ENCODE measurements around the gene NSMCE4A.
A peak's percentile ranks its signal among the peaks of the same experiment; 100 is the strongest.
"Not testable (repeated sequence)": the region's sequence is repeated elsewhere in the genome, so short reads cannot be mapped to it uniquely, and the experiment has no call there.

NSMCE4A gene

GRCh38 chr10:121928528-121928884 lies 46.5 kb downstream of the NSMCE4A start:
- Histone ChIP-seq H3K4me1 (ENCODE audit: insufficient read depth, insufficient read length) (no peaks in the 10 kb centered on the region), H3K9me3 (ENCODE audit: insufficient read depth, low read length) (no peaks in the 10 kb centered on the region), H3K36me3 (ENCODE audit: insufficient read depth, insufficient read length, low read length) (peaks cover 3% of the 10 kb centered on the region), H3K9ac (ENCODE audit: insufficient read length, low read depth) (peak overlapping the region; percentile 94), H3K4me3 (ENCODE audit: insufficient read length, low read depth) (peak overlapping the region; percentile 82), H3K27me3 (ENCODE audit: insufficient read depth, insufficient read length) (no peaks in the 10 kb centered on the region)
- no peak for TF ChIP-seq YY1 (IDR thresholded peaks at IDR 0.05; ENCODE audit: insufficient read depth, insufficient read length)
- TF ChIP-seq ZNF274 (IDR thresholded peaks at IDR 0.05; ENCODE audit: low read depth, low read length) = no peak
- TF ChIP-seq SUZ12 (IDR thresholded peaks at IDR 0.05; ENCODE audit: extremely low read depth, insufficient read depth, insufficient read length) = no peak
- no peak for DNase-seq (ENCODE audit: low read depth, low spot score)

DNA sequence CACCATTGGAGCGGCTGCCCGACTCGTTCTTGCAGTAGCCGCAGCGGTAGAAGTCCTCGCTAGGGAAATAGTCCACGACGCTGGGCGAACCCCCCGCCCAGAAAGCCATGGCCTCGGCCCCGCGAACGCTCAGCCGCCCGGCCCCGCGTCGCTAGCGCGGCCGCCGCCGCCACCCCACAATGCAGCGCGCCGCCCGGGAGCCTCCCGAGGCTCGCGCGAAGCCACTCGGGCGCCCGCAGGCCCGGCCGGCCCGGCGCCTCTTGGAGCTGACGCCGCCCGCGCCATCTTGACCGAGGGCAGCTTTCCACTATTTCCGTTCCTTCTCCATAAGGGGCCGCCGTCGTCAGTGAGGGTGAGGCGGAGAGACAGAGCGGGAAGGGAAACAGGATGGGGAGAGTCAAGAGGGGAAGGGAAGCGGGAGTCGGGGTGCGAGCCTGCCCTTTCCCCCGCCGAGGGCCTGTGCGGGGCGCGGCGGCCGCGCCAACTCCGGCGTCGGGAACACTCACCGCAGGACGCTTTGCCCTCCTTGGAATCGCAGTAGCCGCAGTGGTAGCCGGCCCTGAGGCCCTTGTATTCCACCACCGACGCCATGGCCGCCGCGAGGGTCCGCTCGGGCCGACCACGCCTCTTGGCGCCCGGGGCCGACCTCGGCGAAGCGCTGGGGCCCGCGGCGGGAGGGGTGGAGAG lies 47.0 kb downstream of the NSMCE4A start, which contains the start of gene ATE1:
TSS of gene ATE1 (minus strand) at position 191 of the 687 bp plus-strand sequence. CDS start at position 109, 82 bp downstream.
- TF ChIP-seq YY1 (IDR thresholded peaks at IDR 0.05; ENCODE audit: insufficient read depth, insufficient read length) (peak; percentile 93), SUZ12 (IDR thresholded peaks at IDR 0.05; ENCODE audit: extremely low read depth, insufficient read depth, insufficient read length) (no peak)
- Histone ChIP-seq H3K4me1 (ENCODE audit: insufficient read depth, insufficient read length) (no peaks in the 10 kb centered on the region), H3K27me3 (ENCODE audit: insufficient read depth, insufficient read length) (no peaks in the 10 kb centered on the region), H3K9me3 (ENCODE audit: insufficient read depth, low read length) (no peaks in the 10 kb centered on the region), H3K36me3 (ENCODE audit: insufficient read depth, insufficient read length, low read length) (peaks cover 6% of the 10 kb centered on the region), H3K9ac (ENCODE audit: insufficient read length, low read depth) (peak within 1 kb of the TSS; percentile 94), H3K4me3 (ENCODE audit: insufficient read length, low read depth) (peak within 1 kb of the TSS; percentile 82)
- DNase-seq (ENCODE audit: low read depth, low spot score) = peak; percentile 88

DNA sequence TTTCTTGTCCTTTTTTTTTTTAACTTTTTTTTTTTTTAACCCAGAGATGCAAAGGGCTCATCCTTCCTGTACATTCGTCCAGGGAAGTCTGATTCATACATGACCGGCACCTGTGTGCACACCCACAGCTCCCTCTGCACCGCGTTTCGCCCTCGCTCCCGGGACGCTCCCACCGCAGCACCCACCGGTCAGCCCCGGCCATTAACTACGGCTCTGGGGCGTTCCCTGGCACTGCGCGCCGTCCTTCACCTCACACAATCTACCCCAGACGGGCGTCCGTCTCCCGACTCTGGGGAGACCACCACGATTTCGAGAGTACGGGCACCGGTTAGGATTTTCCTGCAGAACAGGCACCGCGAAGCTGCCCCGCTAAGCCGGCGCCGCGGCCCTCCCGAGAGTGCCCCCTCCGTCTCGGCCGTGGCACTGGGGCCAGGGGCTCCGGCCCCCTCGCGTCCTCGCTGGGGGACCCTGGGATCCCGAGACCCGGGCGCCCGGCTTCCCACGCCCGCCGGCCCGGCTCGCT lies 47.6 kb downstream of the NSMCE4A start:
- Histone ChIP-seq H3K36me3 (ENCODE audit: insufficient read depth, insufficient read length, low read length) (peaks cover 9% of the 10 kb centered on the region), H3K4me1 (ENCODE audit: insufficient read depth, insufficient read length) (no peaks in the 10 kb centered on the region), H3K27me3 (ENCODE audit: insufficient read depth, insufficient read length) (no peaks in the 10 kb centered on the region), H3K9me3 (ENCODE audit: insufficient read depth, low read length) (no peaks in the 10 kb centered on the region), H3K4me3 (ENCODE audit: insufficient read length, low read depth) (peak overlapping the region; percentile 82), H3K9ac (ENCODE audit: insufficient read length, low read depth) (peak overlapping the region; percentile 94)
- DNase-seq (ENCODE audit: low read depth, low spot score) = no peak
- TF ChIP-seq SUZ12 (IDR thresholded peaks at IDR 0.05; ENCODE audit: extremely low read depth, insufficient read depth, insufficient read length) = no peak
- TF ChIP-seq ZNF274 (IDR thresholded peaks at IDR 0.05; ENCODE audit: low read depth, low read length) = no peak
- TF ChIP-seq YY1 (IDR thresholded peaks at IDR 0.05; ENCODE audit: insufficient read depth, insufficient read length) = no peak

DNA sequence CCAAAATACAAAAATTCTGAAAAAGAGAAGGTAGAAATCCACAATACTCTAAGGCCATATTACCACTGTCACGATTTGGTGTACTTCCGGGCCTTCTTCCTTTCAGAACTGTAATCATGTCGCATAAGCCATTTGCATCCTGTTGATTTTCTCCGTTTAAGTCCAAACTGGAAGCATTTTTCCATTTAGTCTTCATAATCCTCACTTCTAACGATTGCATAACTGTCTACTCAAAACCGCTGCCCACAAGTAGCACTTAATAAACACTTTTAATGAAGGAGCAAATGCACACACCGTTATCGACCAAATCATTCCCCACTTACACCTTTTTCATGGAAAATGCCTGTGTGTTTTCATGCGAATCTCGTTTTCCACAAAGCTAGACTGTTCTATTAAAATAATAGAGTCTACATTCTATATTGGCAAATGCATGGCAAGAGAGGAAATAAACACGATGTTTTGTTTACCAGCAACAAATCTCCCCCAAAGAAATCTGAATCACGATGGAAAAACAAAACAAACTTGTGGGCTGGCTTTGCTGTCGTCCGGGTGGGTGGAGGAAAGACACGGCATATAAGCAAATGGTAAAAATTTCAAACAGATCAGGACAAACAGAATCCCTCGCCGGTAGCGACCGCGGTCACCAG lies 48.2 kb downstream of the NSMCE4A start:
- Histone ChIP-seq H3K9me3 (ENCODE audit: insufficient read depth, low read length) (no peaks in the 10 kb centered on the region), H3K4me1 (ENCODE audit: insufficient read depth, insufficient read length) (no peaks in the 10 kb centered on the region), H3K36me3 (ENCODE audit: insufficient read depth, insufficient read length, low read length) (peaks cover 14% of the 10 kb centered on the region), H3K9ac (ENCODE audit: insufficient read length, low read depth) (peak overlapping the region; percentile 94), H3K27me3 (ENCODE audit: insufficient read depth, insufficient read length) (no peaks in the 10 kb centered on the region), H3K4me3 (ENCODE audit: insufficient read length, low read depth) (peak overlapping the region; percentile 82)
- no peak for DNase-seq (ENCODE audit: low read depth, low spot score)
- TF ChIP-seq ZNF274 (IDR thresholded peaks at IDR 0.05; ENCODE audit: low read depth, low read length) = no peak
- no peak for TF ChIP-seq SUZ12 (IDR thresholded peaks at IDR 0.05; ENCODE audit: extremely low read depth, insufficient read depth, insufficient read length)
- no peak for TF ChIP-seq YY1 (IDR thresholded peaks at IDR 0.05; ENCODE audit: insufficient read depth, insufficient read length)

GRCh38 chr10:121926157-121926556 lies 48.9 kb downstream of the NSMCE4A start:
- H3K36me3 ChIP-seq (ENCODE audit: insufficient read depth, insufficient read length, low read length) = peaks cover 16% of the 10 kb centered on the region
- no peaks in the 10 kb centered on the region for H3K27me3 ChIP-seq (ENCODE audit: insufficient read depth, insufficient read length)
- H3K4me1 ChIP-seq (ENCODE audit: insufficient read depth, insufficient read length) = no peaks in the 10 kb centered on the region
- TF ChIP-seq SUZ12 (IDR thresholded peaks at IDR 0.05; ENCODE audit: extremely low read depth, insufficient read depth, insufficient read length) = no peak
- no peak for TF ChIP-seq YY1 (IDR thresholded peaks at IDR 0.05; ENCODE audit: insufficient read depth, insufficient read length)
- no peak for TF ChIP-seq ZNF274 (IDR thresholded peaks at IDR 0.05; ENCODE audit: low read depth, low read length)
- no peak for DNase-seq (ENCODE audit: low read depth, low spot score)
- H3K9ac ChIP-seq (ENCODE audit: insufficient read length, low read depth) = no peak overlapping the region
- H3K9me3 ChIP-seq (ENCODE audit: insufficient read depth, low read length) = no peaks in the 10 kb centered on the region
- no peak overlapping the region for H3K4me3 ChIP-seq (ENCODE audit: insufficient read length, low read depth)

DNA sequence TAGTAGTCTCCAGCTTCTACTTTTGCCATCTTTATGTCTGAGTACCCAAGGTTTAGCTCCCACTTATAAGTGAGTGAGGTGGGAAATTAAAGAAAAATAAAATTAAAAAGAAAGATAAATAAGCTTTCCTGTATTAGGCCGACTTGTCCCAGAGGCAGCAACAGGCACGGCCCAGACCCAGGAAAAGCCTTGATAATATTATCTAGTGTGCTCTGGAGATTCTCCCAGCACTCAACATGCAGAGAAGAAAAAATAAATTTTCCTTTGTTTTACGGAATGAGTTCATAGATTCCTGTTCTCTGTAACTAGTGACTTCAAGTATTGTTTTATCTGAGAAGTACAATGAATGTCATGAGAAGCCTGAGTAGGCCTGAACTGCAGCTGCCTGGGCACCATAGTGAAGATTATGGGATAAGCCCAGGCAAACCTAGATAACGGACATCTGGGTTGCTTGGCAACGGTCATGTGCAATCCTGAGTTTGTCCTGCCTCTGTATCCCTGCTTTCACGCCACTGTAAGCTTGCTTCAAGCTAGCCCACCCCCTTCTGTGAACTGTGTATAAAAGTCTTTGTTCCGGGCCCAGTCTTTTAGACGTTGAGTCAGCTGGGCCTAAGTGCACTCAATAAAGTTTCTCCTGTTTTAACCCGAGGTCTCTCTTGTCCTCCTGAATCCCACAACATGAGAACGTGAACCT lies 53.6 kb downstream of the NSMCE4A start:
- Histone ChIP-seq H3K27me3 (ENCODE audit: insufficient read depth, insufficient read length) (no peaks in the 10 kb centered on the region), H3K4me3 (ENCODE audit: insufficient read length, low read depth) (no peak overlapping the region), H3K36me3 (ENCODE audit: insufficient read depth, insufficient read length, low read length) (peaks cover 20% of the 10 kb centered on the region), H3K9ac (ENCODE audit: insufficient read length, low read depth) (no peak overlapping the region), H3K9me3 (ENCODE audit: insufficient read depth, low read length) (no peaks in the 10 kb centered on the region; the same call in 1 of the 2 replicates), H3K4me1 (ENCODE audit: insufficient read depth, insufficient read length) (no peaks in the 10 kb centered on the region)
- DNase-seq (ENCODE audit: low read depth, low spot score) = no peak
- TF ChIP-seq YY1 (IDR thresholded peaks at IDR 0.05; ENCODE audit: insufficient read depth, insufficient read length) (no peak), ZNF274 (IDR thresholded peaks at IDR 0.05; ENCODE audit: low read depth, low read length) (no peak), SUZ12 (IDR thresholded peaks at IDR 0.05; ENCODE audit: extremely low read depth, insufficient read depth, insufficient read length) (no peak)

DNA sequence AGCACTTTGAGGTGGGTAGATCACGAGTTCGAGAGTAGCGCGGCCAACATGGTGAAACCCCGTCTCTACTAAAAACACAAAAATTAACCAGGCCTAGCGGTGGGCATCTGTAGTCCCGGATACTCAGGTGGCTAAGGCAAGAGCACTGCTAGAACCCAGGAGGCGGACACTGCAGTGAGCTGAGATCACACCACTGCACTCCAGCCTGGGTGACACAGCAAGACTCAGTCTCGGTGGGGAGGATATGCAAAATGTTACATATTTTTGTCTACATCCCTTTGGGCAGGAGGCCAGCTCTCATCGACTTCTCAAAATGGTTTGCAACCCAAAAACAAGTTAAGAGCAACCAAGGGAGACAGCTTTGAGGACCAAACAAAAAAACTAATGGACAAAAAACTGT lies 55.4 kb downstream of the NSMCE4A start:
- Histone ChIP-seq H3K4me1 (ENCODE audit: insufficient read depth, insufficient read length) (no peaks in the 10 kb centered on the region), H3K4me3 (ENCODE audit: insufficient read length, low read depth) (no peak overlapping the region), H3K9ac (ENCODE audit: insufficient read length, low read depth) (no peak overlapping the region), H3K9me3 (ENCODE audit: insufficient read depth, low read length) (no peaks in the 10 kb centered on the region; the same call in 1 of the 2 replicates), H3K27me3 (ENCODE audit: insufficient read depth, insufficient read length) (no peaks in the 10 kb centered on the region), H3K36me3 (ENCODE audit: insufficient read depth, insufficient read length, low read length) (peaks cover 20% of the 10 kb centered on the region)
- TF ChIP-seq YY1 (IDR thresholded peaks at IDR 0.05; ENCODE audit: insufficient read depth, insufficient read length) = no peak
- no peak for DNase-seq (ENCODE audit: low read depth, low spot score)

DNA sequence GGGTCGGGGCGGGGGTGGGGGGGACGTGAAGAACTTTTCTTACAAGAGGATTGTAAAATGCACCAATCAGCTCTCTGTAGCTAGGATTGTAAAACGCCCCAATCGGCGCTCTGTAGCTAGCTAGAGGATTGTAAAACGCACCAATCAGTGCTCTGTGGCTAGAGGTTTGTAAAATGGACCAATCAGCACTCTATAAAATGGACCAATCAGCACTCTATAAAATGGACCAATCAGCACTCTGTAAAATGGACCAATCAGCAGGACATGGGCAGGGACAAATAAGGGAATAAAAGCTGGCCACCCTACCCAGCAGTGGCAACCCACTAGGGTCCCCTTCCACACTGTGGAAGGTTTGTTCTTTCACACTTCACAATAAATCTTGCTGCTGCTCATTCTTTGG lies 56.2 kb downstream of the NSMCE4A start:
- H3K36me3 ChIP-seq (ENCODE audit: insufficient read depth, insufficient read length, low read length) = peaks cover 23% of the 10 kb centered on the region
- not testable (repeated sequence) for H3K27me3 ChIP-seq (ENCODE audit: insufficient read depth, insufficient read length); DNase-seq (ENCODE audit: low read depth, low spot score)

More for the DNA sequence above, 56.2 kb downstream of the NSMCE4A start:
- not testable (repeated sequence) for H3K9me3 ChIP-seq (ENCODE audit: insufficient read depth, low read length); H3K4me1 ChIP-seq (ENCODE audit: insufficient read depth, insufficient read length); H3K4me3 ChIP-seq (ENCODE audit: insufficient read length, low read depth); H3K9ac ChIP-seq (ENCODE audit: insufficient read length, low read depth)

All from NT2/D1 (cell line).